GM12878 (cell line): ENCODE results near the gene BIK.

Experiments used
- BACH1 ChIP-seq: fragments of 450-650 bp; IDR thresholded peaks from 2 replicates; pipeline ENCODE4 v1.6.1; 2017; ENCODE audit warnings: mild to moderate bottlenecking, borderline replicate concordance
- CTCF ChIP-seq, 3 experiments: IDR thresholded peaks in 2 of 3; conservative IDR thresholded peaks in 1 of 3; 2 replicates each; pipeline ENCODE4 v1.5.1; 2011; ENCODE audit warnings: low read depth in 3 of 3, low read length in 3 of 3, mild to moderate bottlenecking in 3 of 3, control low read depth in 2 of 3, moderate library complexity in 2 of 3, inconsistent platforms in 1 of 3, mixed read lengths in 1 of 3; ENCODE audit not compliant: control insufficient read depth in 2 of 3, insufficient read depth in 1 of 3; ENCODE audit errors: extremely low read depth in 1 of 3
- POLR2AphosphoS5 ChIP-seq: IDR thresholded peaks from 2 replicates; pipeline ENCODE4 v1.6.1; 2011; ENCODE audit warnings: mild to moderate bottlenecking, low read length, inconsistent platforms
- SRF ChIP-seq, 2 experiments: IDR thresholded peaks; 2 replicates each; pipeline ENCODE4 v1.6.1; 2011; ENCODE audit warnings: low read depth in 2 of 2, low read length in 2 of 2, mild to moderate bottlenecking in 1 of 2, moderate library complexity in 1 of 2
- TCF12 ChIP-seq: IDR thresholded peaks from 2 replicates; pipeline ENCODE4 v1.6.1; 2011; ENCODE audit warnings: low read depth, mild to moderate bottlenecking, low read length

DNA sequence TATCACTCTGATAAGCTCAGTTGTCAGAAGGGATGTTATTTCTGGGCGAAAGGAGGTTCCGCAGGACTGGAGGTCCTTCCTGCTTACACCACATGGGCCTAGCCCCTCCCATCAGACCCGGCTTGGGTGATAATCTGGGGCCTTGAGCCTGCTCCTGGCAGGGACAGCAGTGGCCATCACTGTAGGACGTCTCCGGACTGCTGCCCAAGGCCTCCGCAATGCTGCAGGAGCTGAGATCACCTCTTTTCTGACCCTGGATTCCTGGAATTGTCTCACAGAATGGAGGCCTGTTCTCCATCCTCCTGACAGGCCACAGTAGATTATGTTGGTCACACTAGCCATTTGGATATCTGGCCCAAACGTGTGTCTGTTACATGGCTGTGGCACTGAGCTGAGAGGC, 9.2 kb upstream of the BIK start:
- TF ChIP-seq SRF (IDR thresholded peaks at IDR 0.05; ENCODE audit: low read depth in 2 of 2, low read length in 2 of 2), result no peak
- TF ChIP-seq POLR2AphosphoS5, result no peak
- TF ChIP-seq BACH1, result no peak
- no peak for TF ChIP-seq CTCF (IDR thresholded peaks at IDR 0.05 in 2 of 3, conservative IDR thresholded peaks at IDR 0.05 in 1 of 3; ENCODE audit: control insufficient read depth in 2 of 3, extremely low read depth in 1 of 3, insufficient read depth in 1 of 3, low read depth in 3 of 3, low read length in 3 of 3)
- TF ChIP-seq TCF12, result no peak
